GM12878 (cell line): Measurements from ENCODE around the gene SLC25A42. TPM values are rescaled to one million over a fixed set of nuclear protein-coding genes. Genes with fewer than 3 reads are reported as not detected.

Experiments
- ATAC-seq: fragments of 200-7000 bp; cut with Tn5 transposase; 3 replicates; pipeline ENCODE4 v1.9.1; 2020; ENCODE audit warnings: mild to moderate bottlenecking, moderate library complexity
- BruUV-seq: library from RNA; stranded (reverse); fragments of 400-500 nt; replicated peaks from 2 replicates; lab custom pipeline; 2021; lab: Mats Ljungman, UMichigan
- CTCF ChIA-PET: fragments of 300-600 bp; sonication (Branson Sonifier 250); formaldehyde crosslinking; extraction: SDS; loops from one replicate; lab custom pipeline; 2021; ENCODE audit warnings: inconsistent platforms; lab: Yijun Ruan, JAX
- POLR2A ChIA-PET: fragments of 350-600 bp; formaldehyde crosslinking; extraction: SDS; loops from one replicate; lab custom pipeline; 2021; ENCODE audit warnings: inconsistent platforms; lab: Charles Lee
- RAD21 ChIA-PET: fragments of 300-600 bp; sonication (Branson Sonifier 250); formaldehyde crosslinking; loops from one replicate; lab custom pipeline; 2023; ENCODE audit warnings: antibody characterized with exemption; ENCODE audit not compliant: unreplicated experiment; lab: Charles Lee
- SMC1A ChIA-PET: fragments of 300-600 bp; sonication (Branson Sonifier 250); formaldehyde crosslinking; loops from one replicate; lab custom pipeline; 2023; ENCODE audit not compliant: unreplicated experiment, uncharacterized antibody; lab: Charles Lee
- DNase-seq: peaks from one replicate; pipeline ENCODE4 v3.0.0-alpha.2; 2011; ENCODE audit warnings: low read depth, low spot score
- FAIRE-seq: peaks from 3 replicates; lab custom pipeline; 2011; peaks lifted over from hg19 to GRCh38; lab: Jason Lieb, UNC
- H2AFZ ChIP-seq: 2 replicates; pipeline ENCODE4 v1.6.0; 2011; ENCODE audit warnings: low read depth, low read length, control low read depth; ENCODE audit not compliant: control insufficient read depth
- H3K27ac ChIP-seq: 2 replicates; pipeline ENCODE4 v1.5.1; 2011; ENCODE audit warnings: control low read depth; ENCODE audit not compliant: control insufficient read depth, insufficient read depth
- H3K27me3 ChIP-seq, 2 experiments: replicated peaks in 1 of 2; 2 replicates each; pipeline versions ENCODE4 v1.6.0 to v1.6.1; 2011; ENCODE audit warnings: low read length in 1 of 2; ENCODE audit not compliant: control insufficient read depth in 2 of 2, insufficient read depth in 2 of 2
- H3K36me3 ChIP-seq, 2 experiments: 2 replicates each; pipeline ENCODE4 v1.5.1; 2011; ENCODE audit warnings: low read length in 1 of 2; ENCODE audit not compliant: control insufficient read depth in 2 of 2, insufficient read depth in 2 of 2
- H3K4me1 ChIP-seq: 2 replicates; pipeline ENCODE4 v1.6.1; 2011; ENCODE audit warnings: mild to moderate bottlenecking, low read length, moderate library complexity, mixed read lengths; ENCODE audit not compliant: control insufficient read depth, insufficient read depth
- H3K4me2 ChIP-seq: 2 replicates; pipeline ENCODE4 v1.6.0; 2011; ENCODE audit warnings: control low read depth; ENCODE audit not compliant: control insufficient read depth, insufficient read depth
- H3K4me3 ChIP-seq: fragments of 200-600 bp; sonication (generic); 2 replicates; pipeline ENCODE4 v1.5.1; 2016
- H3K79me2 ChIP-seq: 2 replicates; pipeline ENCODE4 v1.6.0; 2011; ENCODE audit warnings: low read length; ENCODE audit not compliant: control insufficient read depth, insufficient read depth
- H3K9ac ChIP-seq: 2 replicates; pipeline ENCODE4 v1.8.0; 2011; ENCODE audit warnings: low read length, control low read depth, mixed read lengths; ENCODE audit not compliant: control insufficient read depth, insufficient read depth
- H3K9me3 ChIP-seq: replicated peaks from 3 replicates; pipeline ENCODE4 v1.5.1; 2011; ENCODE audit warnings: mild to moderate bottlenecking, low read length; ENCODE audit not compliant: control insufficient read depth, insufficient read depth
- H4K20me1 ChIP-seq: 2 replicates; pipeline ENCODE4 v1.6.0; 2011; ENCODE audit not compliant: control insufficient read depth, insufficient read depth
- EGR1 ChIP-seq, 2 experiments: IDR thresholded peaks; 1 replicate in 1 of 2; 2 replicates in 1 of 2; pipeline ENCODE4 v1.6.1; 2011 to 2012; ENCODE audit warnings: low read depth in 2 of 2, low read length in 2 of 2, borderline replicate concordance in 1 of 2, mild to moderate bottlenecking in 1 of 2, moderate library complexity in 1 of 2
- EZH2 ChIP-seq: IDR thresholded peaks from 2 replicates; pipeline ENCODE4 v1.6.1; 2012; ENCODE audit warnings: low read depth, mild to moderate bottlenecking, control low read depth, inconsistent platforms, low read length, borderline replicate concordance; ENCODE audit not compliant: control insufficient read depth
- HDAC2 ChIP-seq: fragments of 200-600 bp; sonication (generic); IDR thresholded peaks from 2 replicates; pipeline ENCODE4 v1.6.1; 2017
- IKZF2 ChIP-seq, 2 experiments: fragments of 450-650 bp; IDR thresholded peaks; 2 replicates each; pipeline ENCODE4 v1.6.1; 2017; ENCODE audit warnings: mild to moderate bottlenecking in 2 of 2, moderate library complexity in 2 of 2
- MEF2A ChIP-seq: IDR thresholded peaks from 2 replicates; pipeline ENCODE4 v1.6.1; 2011; ENCODE audit warnings: low read depth, mild to moderate bottlenecking, low read length, moderate library complexity; ENCODE audit not compliant: insufficient read depth
- MXI1 ChIP-seq: fragments of 150-350 bp; IDR thresholded peaks from 2 replicates; pipeline ENCODE4 v1.6.1; 2011; ENCODE audit warnings: low read depth, mild to moderate bottlenecking, inconsistent platforms, low read length, improper control_type of control experiment
- NFIC ChIP-seq: IDR thresholded peaks from 2 replicates; pipeline ENCODE4 v1.6.1; 2012; ENCODE audit warnings: low read depth, mild to moderate bottlenecking, inconsistent platforms, low read length, moderate library complexity
- PML ChIP-seq: IDR thresholded peaks from 2 replicates; pipeline ENCODE4 v1.6.1; 2012; ENCODE audit warnings: low read length, inconsistent platforms
- RBBP5 ChIP-seq: fragments of 200-600 bp; sonication (generic); conservative IDR thresholded peaks from 2 replicates; pipeline ENCODE4 v1.6.1; 2016
- SMARCA5 ChIP-seq: fragments of 450-650 bp; IDR thresholded peaks from 2 replicates; pipeline ENCODE4 v1.6.1; 2017; ENCODE audit warnings: mild to moderate bottlenecking
- YBX1 ChIP-seq: fragments of 450-650 bp; IDR thresholded peaks from 2 replicates; pipeline ENCODE4 v1.6.1; 2016; ENCODE audit warnings: antibody characterized with exemption
- ZSCAN29 ChIP-seq: fragments of 450-650 bp; IDR thresholded peaks from 2 replicates; pipeline ENCODE4 v1.6.1; 2017; ENCODE audit warnings: mild to moderate bottlenecking, moderate library complexity
- WGBS: methylation state at CpG from one replicate; pipeline ENCODE4 v1.1.6; 2016; ENCODE audit warnings: low lambda C conversion rate; ENCODE audit not compliant: insufficient replicate concordance, insufficient coverage; ENCODE audit errors: missing lambda C conversion rate; 5-methylcytosine and 5-hydroxymethylcytosine counted together
- in situ Hi-C: fragments of 300-500 bp; cut with MboI; formaldehyde crosslinking; loops from 9 replicates; pipeline ENCODE4 v1.14.3; 2018; ENCODE audit warnings: mixed read lengths
- intact Hi-C: fragments of 100-400 bp; cut with micrococcal nuclease; formaldehyde crosslinking; loops from one replicate; pipeline ENCODE4 v1.14.2; 2022; ENCODE audit not compliant: unreplicated experiment
- polyA plus RNA-seq, 11 experiments: library from polyadenylated mRNA; depleted of rRNA in 4 of 11; unstranded in 6 of 11; stranded (reverse) in 5 of 11; fragments of >200 nt; fragmentation: Nextera tagmentation in 4 of 11; fragmentation: Illumina TruSeq in 1 of 11; extraction: Ambion mirVana in 4 of 11; extraction: Trizol in 1 of 11; gene quantifications; 1 replicate in 1 of 11; 2 replicates in 10 of 11; pipeline versions ENCODE4 v1.2.1 to v1.2.3, GENCODE V29; 2011 to 2016; ENCODE audit warnings: inconsistent platforms in 2 of 11, missing spikeins in 2 of 11, low read depth in 1 of 11
- total RNA-seq, 4 experiments: library from RNA; depleted of rRNA in 3 of 4; stranded (reverse); fragments of >200 nt in 3 of 4; fragmentation: Illumina TruSeq in 1 of 4; extraction: Trizol in 1 of 4; gene quantifications; 2 replicates each; pipeline versions ENCODE4 v1.2.1 to v1.2.3, GENCODE V29; 2013 to 2021
- TF ChIP-seq, protein P1 (sequence below): fragments of 450-650 bp; IDR thresholded peaks from 2 replicates; pipeline ENCODE4 v1.6.1; 2018; ENCODE audit warnings: borderline replicate concordance, mild to moderate bottlenecking; ENCODE audit not compliant: partially characterized antibody
- TF ChIP-seq, protein P2 (sequence below): IDR thresholded peaks from 2 replicates; pipeline ENCODE4 v1.6.1; 2011; ENCODE audit warnings: low read depth, mild to moderate bottlenecking, low read length, moderate library complexity, borderline replicate concordance; ENCODE audit errors: extremely low read depth
- TF ChIP-seq, protein P3 (sequence below): fragments of 450-650 bp; formaldehyde crosslinking; IDR thresholded peaks from 2 replicates; pipeline ENCODE4 v1.4.0; 2022; ENCODE audit warnings: mild to moderate bottlenecking, moderate library complexity
- TF ChIP-seq, protein P4 (sequence below): fragments of 450-650 bp; IDR thresholded peaks from 2 replicates; pipeline ENCODE4 v1.6.1; 2017; ENCODE audit warnings: mild to moderate bottlenecking

SLC25A42 gene
- total and polyA plus RNA-seq, 10 of the 15 experiments (the other 5 are each of a cell fraction or from before 2014, with no cell fraction given), result 0.24 to 19.2 (median 9.6) TPM

DNA sequence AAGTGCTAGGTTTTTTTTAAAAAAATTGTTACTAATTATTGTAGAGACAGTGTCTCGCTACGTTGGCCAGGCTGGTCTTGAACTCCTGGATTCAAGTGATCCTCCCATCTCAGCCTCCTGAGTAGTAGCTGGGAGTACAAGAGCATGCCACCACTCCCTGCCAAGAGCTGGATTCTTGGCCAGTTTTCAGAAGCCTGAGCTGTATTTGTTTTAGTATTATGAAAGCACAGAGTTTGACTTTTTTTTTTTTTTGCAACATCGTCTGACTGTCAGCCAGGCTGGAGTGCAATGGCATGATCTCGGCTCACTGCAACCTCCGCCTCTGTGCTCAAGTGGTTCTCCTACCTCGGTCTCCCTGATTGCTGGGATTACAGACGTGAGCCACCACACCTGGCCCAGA is 23.4 kb upstream of the SLC25A42 start (continued):
- TF ChIP-seq, protein P1, sequence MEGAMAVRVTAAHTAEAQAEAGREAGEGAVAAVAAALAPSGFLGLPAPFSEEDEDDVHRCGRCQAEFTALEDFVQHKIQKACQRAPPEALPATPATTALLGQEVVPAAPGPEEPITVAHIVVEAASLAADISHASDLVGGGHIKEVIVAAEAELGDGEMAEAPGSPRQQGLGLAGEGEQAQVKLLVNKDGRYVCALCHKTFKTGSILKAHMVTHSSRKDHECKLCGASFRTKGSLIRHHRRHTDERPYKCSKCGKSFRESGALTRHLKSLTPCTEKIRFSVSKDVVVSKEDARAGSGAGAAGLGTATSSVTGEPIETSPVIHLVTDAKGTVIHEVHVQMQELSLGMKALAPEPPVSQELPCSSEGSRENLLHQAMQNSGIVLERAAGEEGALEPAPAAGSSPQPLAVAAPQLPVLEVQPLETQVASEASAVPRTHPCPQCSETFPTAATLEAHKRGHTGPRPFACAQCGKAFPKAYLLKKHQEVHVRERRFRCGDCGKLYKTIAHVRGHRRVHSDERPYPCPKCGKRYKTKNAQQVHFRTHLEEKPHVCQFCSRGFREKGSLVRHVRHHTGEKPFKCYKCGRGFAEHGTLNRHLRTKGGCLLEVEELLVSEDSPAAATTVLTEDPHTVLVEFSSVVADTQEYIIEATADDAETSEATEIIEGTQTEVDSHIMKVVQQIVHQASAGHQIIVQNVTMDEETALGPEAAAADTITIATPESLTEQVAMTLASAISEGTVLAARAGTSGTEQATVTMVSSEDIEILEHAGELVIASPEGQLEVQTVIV, result no peak
- TF ChIP-seq NFIC (no peak), YBX1 (no peak)
- TF ChIP-seq, all 136 proteins: peak for 0

DNA sequence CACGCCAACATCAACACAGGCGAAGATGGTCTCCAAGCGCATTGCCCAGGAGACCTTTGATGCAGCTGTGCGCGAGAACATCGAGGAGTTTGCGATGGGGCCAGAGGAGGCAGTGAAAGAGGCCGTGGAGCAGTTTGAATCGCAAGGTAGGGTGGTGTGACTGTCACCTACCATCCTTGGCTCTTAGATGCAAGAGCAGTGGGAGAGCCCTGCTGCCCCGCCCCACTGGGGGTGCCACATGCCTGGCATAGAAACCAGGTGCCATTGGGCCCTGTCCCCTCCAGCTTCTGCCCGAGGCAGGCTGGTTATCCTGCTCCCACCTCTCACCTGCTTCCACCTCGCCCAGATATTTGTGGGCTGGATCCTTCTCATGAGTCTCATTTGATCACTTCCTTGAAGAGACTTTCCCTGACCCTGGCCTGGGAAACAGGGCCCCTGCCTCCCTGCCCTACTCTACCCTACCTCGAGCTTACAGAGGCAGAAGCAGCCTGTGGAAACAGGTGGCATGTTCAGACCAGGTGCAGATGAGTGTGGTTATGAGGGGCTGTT is 21.0 kb upstream of the SLC25A42 start:
- POLR2A ChIA-PET, result no interaction called here
- Histone ChIP-seq H3K9me3 (peaks cover under 1% of the 10 kb centered on the region; the same call in 1 of the 3 replicates), H3K4me3 (no peak overlapping the region), H3K27ac (no peak overlapping the region), H2AFZ (no peak overlapping the region), H3K4me1 (no peaks in the 10 kb centered on the region), H3K4me2 (no peak overlapping the region), H3K79me2 (peaks cover 2% of the 10 kb centered on the region), H3K27me3 (no peaks in the 10 kb centered on the region), H3K36me3 (peaks cover 4 to 18% of the 10 kb centered on the region in 2 experiments; a peak in 3 of 4 replicates), H4K20me1 (no peaks in the 10 kb centered on the region), H3K9ac (no peak overlapping the region)
- FAIRE-seq, result no peak
- SMC1A ChIA-PET, result no interaction called here
- RAD21 ChIA-PET, result no interaction called here
- in situ Hi-C loops (no loop called here), intact Hi-C loops (no loop called here)
- 79% methylated on average over 13 of the region's 13 CpGs for WGBS
- no peak for ATAC-seq
- BruUV-seq, result no TSS peak
- CTCF ChIA-PET, result no interaction called here
- no peak for DNase-seq
- TF ChIP-seq RBBP5 (no peak), EGR1 (IDR thresholded peaks at IDR 0.05; ENCODE audit: borderline replicate concordance in 1 of 2, low read depth in 2 of 2, low read length in 2 of 2) (no peak), EZH2 (no peak), ZSCAN29 (no peak), SMARCA5 (no peak), HDAC2 (no peak), MEF2A (no peak), MXI1 (no peak), IKZF2 (IDR thresholded peaks at IDR 0.05) (no peak), PML (no peak)
- TF ChIP-seq, protein P2, sequence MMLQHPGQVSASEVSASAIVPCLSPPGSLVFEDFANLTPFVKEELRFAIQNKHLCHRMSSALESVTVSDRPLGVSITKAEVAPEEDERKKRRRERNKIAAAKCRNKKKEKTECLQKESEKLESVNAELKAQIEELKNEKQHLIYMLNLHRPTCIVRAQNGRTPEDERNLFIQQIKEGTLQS, result no peak
- TF ChIP-seq, protein P3, sequence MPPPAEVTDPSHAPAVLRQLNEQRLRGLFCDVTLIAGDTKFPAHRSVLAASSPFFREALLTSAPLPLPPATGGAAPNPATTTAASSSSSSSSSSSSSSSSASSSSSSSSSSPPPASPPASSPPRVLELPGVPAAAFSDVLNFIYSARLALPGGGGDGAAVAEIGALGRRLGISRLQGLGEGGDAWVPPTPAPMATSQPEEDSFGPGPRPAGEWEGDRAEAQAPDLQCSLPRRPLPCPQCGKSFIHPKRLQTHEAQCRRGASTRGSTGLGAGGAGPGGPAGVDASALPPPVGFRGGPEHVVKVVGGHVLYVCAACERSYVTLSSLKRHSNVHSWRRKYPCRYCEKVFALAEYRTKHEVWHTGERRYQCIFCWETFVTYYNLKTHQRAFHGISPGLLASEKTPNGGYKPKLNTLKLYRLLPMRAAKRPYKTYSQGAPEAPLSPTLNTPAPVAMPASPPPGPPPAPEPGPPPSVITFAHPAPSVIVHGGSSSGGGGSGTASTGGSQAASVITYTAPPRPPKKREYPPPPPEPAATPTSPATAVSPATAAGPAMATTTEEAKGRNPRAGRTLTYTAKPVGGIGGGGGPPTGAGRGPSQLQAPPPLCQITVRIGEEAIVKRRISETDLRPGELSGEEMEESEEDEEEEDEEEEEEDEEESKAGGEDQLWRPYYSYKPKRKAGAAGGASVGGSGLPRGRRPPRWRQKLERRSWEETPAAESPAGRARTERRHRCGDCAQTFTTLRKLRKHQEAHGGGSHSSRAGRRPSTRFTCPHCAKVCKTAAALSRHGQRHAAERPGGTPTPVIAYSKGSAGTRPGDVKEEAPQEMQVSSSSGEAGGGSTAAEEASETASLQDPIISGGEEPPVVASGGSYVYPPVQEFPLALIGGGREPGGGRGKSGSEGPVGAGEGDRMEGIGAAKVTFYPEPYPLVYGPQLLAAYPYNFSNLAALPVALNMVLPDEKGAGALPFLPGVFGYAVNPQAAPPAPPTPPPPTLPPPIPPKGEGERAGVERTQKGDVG (CRISPR knock-in tag), result no peak
- TF ChIP-seq, protein P4, sequence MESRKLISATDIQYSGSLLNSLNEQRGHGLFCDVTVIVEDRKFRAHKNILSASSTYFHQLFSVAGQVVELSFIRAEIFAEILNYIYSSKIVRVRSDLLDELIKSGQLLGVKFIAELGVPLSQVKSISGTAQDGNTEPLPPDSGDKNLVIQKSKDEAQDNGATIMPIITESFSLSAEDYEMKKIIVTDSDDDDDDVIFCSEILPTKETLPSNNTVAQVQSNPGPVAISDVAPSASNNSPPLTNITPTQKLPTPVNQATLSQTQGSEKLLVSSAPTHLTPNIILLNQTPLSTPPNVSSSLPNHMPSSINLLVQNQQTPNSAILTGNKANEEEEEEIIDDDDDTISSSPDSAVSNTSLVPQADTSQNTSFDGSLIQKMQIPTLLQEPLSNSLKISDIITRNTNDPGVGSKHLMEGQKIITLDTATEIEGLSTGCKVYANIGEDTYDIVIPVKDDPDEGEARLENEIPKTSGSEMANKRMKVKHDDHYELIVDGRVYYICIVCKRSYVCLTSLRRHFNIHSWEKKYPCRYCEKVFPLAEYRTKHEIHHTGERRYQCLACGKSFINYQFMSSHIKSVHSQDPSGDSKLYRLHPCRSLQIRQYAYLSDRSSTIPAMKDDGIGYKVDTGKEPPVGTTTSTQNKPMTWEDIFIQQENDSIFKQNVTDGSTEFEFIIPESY, result no peak
